ENCODE measurements around the gene NAALADL2. TPM values are rescaled to one million over a fixed set of nuclear protein-coding genes. Genes with fewer than 3 reads are reported as not detected.

The NAALADL2 gene
- total RNA-seq, 2 experiments from 2014 or later = 0.27 TPM; not detected in 1

GRCh38 chr3:174858353-174858752, 781 bp upstream of the NAALADL2 start:
- Mint-ChIP-seq H3K27ac (no peak overlapping the region), H3K27me3 (no peaks in the 10 kb centered on the region), H3K9me3 (ENCODE audit: low read depth) (peaks cover 7% of the 10 kb centered on the region), H3K4me1 (no peaks in the 10 kb centered on the region), H3K36me3 (ENCODE audit: low read depth) (no peaks in the 10 kb centered on the region), H3K4me3 (no peak overlapping the region)
- no peak for DNase-seq
- CTCF ChIA-PET = no interaction called here
- no peak for ATAC-seq
- POLR2A ChIA-PET = no interaction called here
- intact Hi-C loops (cut with DNase I, micrococcal nuclease) = no loop called here

GRCh38 chr3:174859756-174860155, 622 bp downstream of the NAALADL2 start:
- peaks cover 5% of the 10 kb centered on the region for H3K9me3 Mint-ChIP-seq (ENCODE audit: low read depth)
- intact Hi-C loops (cut with DNase I, micrococcal nuclease) = no loop called here

GRCh38 chr3:174862101-174862500, 3.0 kb downstream of the NAALADL2 start:
- DNase-seq (no peak), ATAC-seq (no peak)
- Mint-ChIP-seq H3K27me3 (no peaks in the 10 kb centered on the region), H3K4me3 (no peak overlapping the region), H3K4me1 (no peaks in the 10 kb centered on the region), H3K9me3 (ENCODE audit: low read depth) (peaks cover 5% of the 10 kb centered on the region), H3K27ac (no peak overlapping the region), H3K36me3 (ENCODE audit: low read depth) (no peaks in the 10 kb centered on the region)
- CTCF ChIA-PET = no interaction called here
- intact Hi-C loops (cut with DNase I, micrococcal nuclease) = no loop called here
- POLR2A ChIA-PET = no interaction called here

More at GRCh38 chr3:174859756-174860155, 622 bp downstream of the NAALADL2 start:
- ChIA-PET POLR2A (no interaction called here), CTCF (interaction anchor here (0.7 kb wide), 1 partner anchor 18 kb away, joined by 3 read pairs; no protein-coding TSS in a partner anchor)
- H3K4me1 Mint-ChIP-seq = no peaks in the 10 kb centered on the region
- no peak for ATAC-seq
- no peak for DNase-seq
- H3K4me3 Mint-ChIP-seq = no peak overlapping the region
- no peak overlapping the region for H3K27ac Mint-ChIP-seq
- no peaks in the 10 kb centered on the region for H3K27me3 Mint-ChIP-seq
- no peaks in the 10 kb centered on the region for H3K36me3 Mint-ChIP-seq (ENCODE audit: low read depth)

- no peaks in the 10 kb centered on the region for H3K27me3 Mint-ChIP-seq
- H3K27ac Mint-ChIP-seq = no peak overlapping the region
- H3K9me3 Mint-ChIP-seq (ENCODE audit: low read depth) = peaks cover 3% of the 10 kb centered on the region
- no peaks in the 10 kb centered on the region for H3K4me1 Mint-ChIP-seq
- ChIA-PET POLR2A (no interaction called here), CTCF (no interaction called here)
- intact Hi-C loops (cut with DNase I, micrococcal nuclease) = no loop called here
- H3K4me3 Mint-ChIP-seq = no peak overlapping the region
- no peak for DNase-seq
- ATAC-seq = no peak
- H3K36me3 Mint-ChIP-seq (ENCODE audit: low read depth) = no peaks in the 10 kb centered on the region
Observed at GRCh38 chr3:174862666-174863065, 3.5 kb downstream of the NAALADL2 start.

GRCh38 chr3:174863488-174863887, 4.4 kb downstream of the NAALADL2 start:
- intact Hi-C loops (cut with DNase I, micrococcal nuclease) = no loop called here

GRCh38 chr3:174869448-174869847, 10.3 kb downstream of the NAALADL2 start:
- DNase-seq (no peak), ATAC-seq (no peak)
- CTCF ChIA-PET = no interaction called here
- Mint-ChIP-seq H3K27me3 (no peaks in the 10 kb centered on the region), H3K36me3 (ENCODE audit: low read depth) (no peaks in the 10 kb centered on the region), H3K9me3 (ENCODE audit: low read depth) (peaks cover 3% of the 10 kb centered on the region), H3K27ac (no peak overlapping the region), H3K4me3 (no peak overlapping the region), H3K4me1 (no peaks in the 10 kb centered on the region)
- POLR2A ChIA-PET = no interaction called here
- intact Hi-C loops (cut with DNase I, micrococcal nuclease) = no loop called here

More at GRCh38 chr3:174863488-174863887, 4.4 kb downstream of the NAALADL2 start:
- POLR2A ChIA-PET = no interaction called here
- no peaks in the 10 kb centered on the region for H3K36me3 Mint-ChIP-seq (ENCODE audit: low read depth)
- no peak for ATAC-seq
- H3K4me3 Mint-ChIP-seq = no peak overlapping the region
- CTCF ChIA-PET = no interaction called here
- H3K27me3 Mint-ChIP-seq = no peaks in the 10 kb centered on the region
- no peak overlapping the region for H3K27ac Mint-ChIP-seq
- H3K9me3 Mint-ChIP-seq (ENCODE audit: low read depth) = peaks cover 3% of the 10 kb centered on the region
- no peak for DNase-seq
- no peaks in the 10 kb centered on the region for H3K4me1 Mint-ChIP-seq

- no peaks in the 10 kb centered on the region for H3K4me1 Mint-ChIP-seq
- peaks cover 3% of the 10 kb centered on the region for H3K9me3 Mint-ChIP-seq (ENCODE audit: low read depth)
- no peak overlapping the region for H3K4me3 Mint-ChIP-seq
- no peaks in the 10 kb centered on the region for H3K36me3 Mint-ChIP-seq (ENCODE audit: low read depth)
- intact Hi-C loops (cut with DNase I, micrococcal nuclease) = no loop called here
- ChIA-PET CTCF (no interaction called here), POLR2A (no interaction called here)
- no peak for ATAC-seq
- H3K27me3 Mint-ChIP-seq = no peaks in the 10 kb centered on the region
- no peak overlapping the region for H3K27ac Mint-ChIP-seq
- no peak for DNase-seq
Observed at GRCh38 chr3:174873832-174874657, 14.9 kb downstream of the NAALADL2 start.

GRCh38 chr3:174882789-174883188, 23.7 kb downstream of the NAALADL2 start:
- Mint-ChIP-seq H3K4me3 (no peak overlapping the region), H3K27ac (no peak overlapping the region), H3K9me3 (ENCODE audit: low read depth) (peaks cover 15% of the 10 kb centered on the region), H3K4me1 (no peaks in the 10 kb centered on the region), H3K27me3 (no peaks in the 10 kb centered on the region), H3K36me3 (ENCODE audit: low read depth) (no peaks in the 10 kb centered on the region)
- POLR2A ChIA-PET = no interaction called here
- ATAC-seq (no peak), DNase-seq (no peak)
- CTCF ChIA-PET = no interaction called here
- intact Hi-C loops (cut with DNase I, micrococcal nuclease) = no loop called here

- ATAC-seq (no peak), DNase-seq (no peak)
- intact Hi-C loops (cut with DNase I, micrococcal nuclease) = no loop called here
- Mint-ChIP-seq H3K36me3 (ENCODE audit: low read depth) (no peaks in the 10 kb centered on the region), H3K27me3 (no peaks in the 10 kb centered on the region), H3K4me3 (no peak overlapping the region), H3K4me1 (no peaks in the 10 kb centered on the region), H3K27ac (no peak overlapping the region), H3K9me3 (ENCODE audit: low read depth) (peaks cover 15% of the 10 kb centered on the region)
- POLR2A ChIA-PET = no interaction called here
- CTCF ChIA-PET = no interaction called here
Observed at GRCh38 chr3:174883881-174884675, 24.9 kb downstream of the NAALADL2 start.

GRCh38 chr3:174884776-174885568, 25.8 kb downstream of the NAALADL2 start:
- ATAC-seq (no peak), DNase-seq (no peak)
- no peak overlapping the region for H3K4me3 Mint-ChIP-seq
- ChIA-PET POLR2A (no interaction called here), CTCF (no interaction called here)
- peaks cover 12% of the 10 kb centered on the region for H3K9me3 Mint-ChIP-seq (ENCODE audit: low read depth)
- H3K27me3 Mint-ChIP-seq = no peaks in the 10 kb centered on the region
- intact Hi-C loops (cut with DNase I, micrococcal nuclease) = no loop called here
- no peaks in the 10 kb centered on the region for H3K36me3 Mint-ChIP-seq (ENCODE audit: low read depth)
- H3K4me1 Mint-ChIP-seq = no peaks in the 10 kb centered on the region
- no peak overlapping the region for H3K27ac Mint-ChIP-seq

GRCh38 chr3:174891524-174892203, 32.5 kb downstream of the NAALADL2 start:
- CTCF ChIA-PET = no interaction called here
- Mint-ChIP-seq H3K4me1 (no peaks in the 10 kb centered on the region), H3K27me3 (no peaks in the 10 kb centered on the region), H3K4me3 (no peak overlapping the region), H3K36me3 (ENCODE audit: low read depth) (no peaks in the 10 kb centered on the region), H3K9me3 (ENCODE audit: low read depth) (peaks cover 6% of the 10 kb centered on the region), H3K27ac (no peak overlapping the region)
- intact Hi-C loops (cut with DNase I, micrococcal nuclease) = no loop called here
- DNase-seq (no peak), ATAC-seq (no peak)
- POLR2A ChIA-PET = no interaction called here
